Lung (tissue), 12 donors: ENCODE measurements around the gene DPYSL3. TPM values are rescaled to one million over a fixed set of nuclear protein-coding genes. Genes with fewer than 3 reads are reported as not detected.
A peak's percentile ranks its signal among the peaks of the same experiment; 100 is the strongest.
"Not testable (repeated sequence)": the region's sequence is repeated elsewhere in the genome, so short reads cannot be mapped to it uniquely, and the experiment has no call there.

ENCODE experiments used
- ATAC-seq: fragments of 200-7000 bp; cut with Tn5 transposase; one replicate; pipeline ENCODE4 v1.9.1; 2020; ENCODE audit warnings: moderate number of reproducible peaks; ENCODE audit not compliant: insufficient read depth, low FRiP score
- DNase-seq, 3 donors: peaks; one replicate each; pipeline ENCODE4 v3.0.0-alpha.2; 2013 to 2017
- H3K27ac ChIP-seq, 2 donors: one replicate each; pipeline ENCODE4 v1.5.1; 2013; ENCODE audit warnings: mild to moderate bottlenecking in 2 of 2, moderate library complexity in 2 of 2, control low read depth in 1 of 2, inconsistent platforms in 1 of 2, low read depth in 1 of 2, low read length in 1 of 2
- H3K27me3 ChIP-seq, 3 donors: one replicate each; pipeline ENCODE4 v1.5.1; 2013; ENCODE audit warnings: low read length in 2 of 3; ENCODE audit not compliant: control insufficient read depth in 3 of 3, insufficient read depth in 3 of 3
- H3K36me3 ChIP-seq, 4 donors: one replicate each; pipeline ENCODE4 v1.5.1; 2013; ENCODE audit warnings: low read length in 4 of 4, mild to moderate bottlenecking in 1 of 4, moderate library complexity in 1 of 4; ENCODE audit not compliant: control insufficient read depth in 4 of 4, insufficient read depth in 4 of 4
- H3K4me1 ChIP-seq, 5 donors: one replicate each; pipeline ENCODE4 v1.5.1; 2013; ENCODE audit warnings: low read length in 5 of 5, mild to moderate bottlenecking in 2 of 5, moderate library complexity in 1 of 5; ENCODE audit not compliant: control insufficient read depth in 5 of 5, insufficient read depth in 5 of 5
- H3K4me3 ChIP-seq: one replicate; pipeline ENCODE4 v1.5.1; 2013; ENCODE audit warnings: mild to moderate bottlenecking, control low read depth, moderate library complexity
- H3K9ac ChIP-seq, 2 donors: one replicate each; pipeline ENCODE4 v1.5.1; 2013; ENCODE audit warnings: low read length in 2 of 2, control low read depth in 1 of 2; ENCODE audit not compliant: insufficient read depth in 1 of 2
- H3K9me3 ChIP-seq, 4 donors: one replicate each; pipeline ENCODE4 v1.5.1; 2013; ENCODE audit warnings: low read length in 3 of 4, mild to moderate bottlenecking in 1 of 4, moderate library complexity in 1 of 4; ENCODE audit not compliant: control insufficient read depth in 4 of 4, insufficient read depth in 3 of 4
- CTCF ChIP-seq: IDR thresholded peaks from 2 replicates; pipeline ENCODE4 v1.5.1; 2012; ENCODE audit warnings: mild to moderate bottlenecking; ENCODE audit errors: control extremely low read depth, extremely low read depth
- WGBS, 2 donors: extraction: QIAGEN DNeasy Blood & Tissue Kit; methylation state at CpG; one replicate each; pipeline ENCODE4 v1.1.7; 2013; 5-methylcytosine and 5-hydroxymethylcytosine counted together
- polyA plus RNA-seq, 2 donors: library from polyadenylated mRNA; stranded (reverse); fragments of 200-250 nt; gene quantifications; one replicate each; pipeline ENCODE4 v1.2.1, GENCODE V29; 2013
- total RNA-seq, 2 donors: library from RNA; depleted of rRNA in 1 of 2; stranded (reverse); fragments of >200 nt in 1 of 2; gene quantifications; one replicate each; pipeline ENCODE4 v1.2.1, GENCODE V29; 2014 to 2021
- donor health status: control.
- donor health status: control.
- donor health status: Bipolar disorder and iron deficiency.
- donor health status: healthy.
- donor health status: DM: yes; HTN: yes; CAD: no.

The DPYSL3 gene
- total and polyA plus RNA-seq, 4 donors: 13.8 to 112 (median 43.7) TPM

- H3K9me3 ChIP-seq: no peaks in the 10 kb centered on the region
- DNase-seq (no peak), ATAC-seq (no peak)
- no peak overlapping the region for H3K4me3 ChIP-seq
- H3K4me1 ChIP-seq: peaks cover 0 to 27% (median 9%) of the 10 kb centered on the region in 5 donors
- no peak overlapping the region for H3K27ac ChIP-seq
- 70 to 75% methylated on average over 7 of the region's 7 CpGs for WGBS, 2 donors
- H3K27me3 ChIP-seq: no peaks in the 10 kb centered on the region
- TF ChIP-seq CTCF: no peak
- H3K9ac ChIP-seq: no peak overlapping the region
- no peaks in the 10 kb centered on the region for H3K36me3 ChIP-seq
These were observed 45.3 kb upstream of the DPYSL3 start for GRCh38 chr5:147555176-147555575.

- Histone ChIP-seq H3K27ac (peak overlapping the region in 1 of 2 donors; percentile 90), H3K36me3 (no peaks in the 10 kb centered on the region), H3K9me3 (no peaks in the 10 kb centered on the region), H3K27me3 (no peaks in the 10 kb centered on the region), H3K9ac (peak overlapping the region in 1 of 2 donors; percentile 20), H3K4me3 (peak overlapping the region; percentile 9), H3K4me1 (peaks cover 0 to 27% (median 9%) of the 10 kb centered on the region in 5 donors)
- DNase-seq: peak; percentile 47 to 89 (median 85)
- TF ChIP-seq CTCF: no peak
- peak; percentile 56 for ATAC-seq
- WGBS, 2 donors: 43 to 56% methylated on average over 7 of the region's 7 CpGs
These were observed 44.5 kb upstream of the DPYSL3 start for GRCh38 chr5:147554261-147554817.

DNA sequence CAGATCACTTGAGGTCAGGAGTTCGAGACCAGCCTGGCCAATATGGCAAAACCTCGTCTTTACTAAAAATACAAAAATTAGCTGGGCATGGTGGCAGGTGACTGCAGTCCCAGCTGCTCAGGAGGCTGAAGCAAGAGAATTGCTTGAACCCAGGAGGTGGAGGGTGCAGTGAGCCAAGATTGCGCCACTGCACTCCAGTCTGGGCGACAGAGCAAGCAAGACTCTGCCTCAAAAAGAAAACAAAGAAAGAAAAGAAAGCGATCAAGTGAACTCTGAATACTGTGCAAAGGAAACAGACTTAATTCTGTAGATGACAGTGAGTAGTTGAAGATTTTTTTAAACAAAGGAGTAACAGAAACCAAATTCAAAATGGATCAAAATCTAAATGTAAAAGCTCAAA lies 43.9 kb upstream of the DPYSL3 start:
- not testable (repeated sequence) for DNase-seq, ATAC-seq, H3K36me3 ChIP-seq, H3K9me3 ChIP-seq, H3K4me3 ChIP-seq, H3K27me3 ChIP-seq
- H3K9ac ChIP-seq: peak overlapping the region in 1 of 2 donors; percentile 20
- peak overlapping the region in 1 of 2 donors; percentile 36 for H3K27ac ChIP-seq
- WGBS, 2 donors: 63% methylated on average over 5 of the region's 5 CpGs
- H3K4me1 ChIP-seq: peaks cover 0 to 24% (median 9%) of the 10 kb centered on the region in 5 donors

DNA sequence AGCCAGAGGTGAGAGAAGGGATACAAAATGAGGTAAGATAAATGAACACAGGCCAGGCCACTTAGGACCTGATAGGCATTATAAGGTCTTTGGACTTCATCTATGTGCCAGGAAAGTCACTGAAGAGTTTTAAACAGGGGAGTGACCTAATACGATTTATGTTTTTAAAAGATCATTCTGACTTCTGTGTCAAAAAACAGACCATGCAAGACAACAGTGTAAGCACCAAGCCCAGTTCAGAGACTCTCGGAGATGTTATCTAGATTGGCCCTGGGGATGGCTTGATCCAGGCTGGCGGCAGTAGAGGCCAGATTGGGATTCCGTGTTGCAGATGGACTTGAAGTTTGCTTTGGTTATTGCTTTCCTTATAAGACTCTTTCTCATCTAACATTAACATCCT lies 43.0 kb upstream of the DPYSL3 start:
- H3K9ac ChIP-seq: no peak overlapping the region
- ATAC-seq (no peak), DNase-seq (no peak)
- H3K4me3 ChIP-seq: no peak overlapping the region
- no peaks in the 10 kb centered on the region for H3K36me3 ChIP-seq
- WGBS, 2 donors: 88 to 93% methylated on average over 4 of the region's 4 CpGs
- H3K27ac ChIP-seq: no peak overlapping the region
- H3K27me3 ChIP-seq: no peaks in the 10 kb centered on the region
- H3K9me3 ChIP-seq: no peaks in the 10 kb centered on the region
- peaks cover 0 to 16% (median 6%) of the 10 kb centered on the region in 5 donors for H3K4me1 ChIP-seq
- TF ChIP-seq CTCF: no peak
